NCI-H2107 (cell line): Measurements from ENCODE around the gene DAZ2.
"Not testable (repeated sequence)": the region's sequence is repeated elsewhere in the genome, so short reads cannot be mapped to it uniquely, and the experiment has no call there.

Source experiments
- DNase-seq: peaks from one replicate; lab custom pipeline; 2025; lab: John Stamatoyannopoulos, UW

Gene DAZ2, protein sequence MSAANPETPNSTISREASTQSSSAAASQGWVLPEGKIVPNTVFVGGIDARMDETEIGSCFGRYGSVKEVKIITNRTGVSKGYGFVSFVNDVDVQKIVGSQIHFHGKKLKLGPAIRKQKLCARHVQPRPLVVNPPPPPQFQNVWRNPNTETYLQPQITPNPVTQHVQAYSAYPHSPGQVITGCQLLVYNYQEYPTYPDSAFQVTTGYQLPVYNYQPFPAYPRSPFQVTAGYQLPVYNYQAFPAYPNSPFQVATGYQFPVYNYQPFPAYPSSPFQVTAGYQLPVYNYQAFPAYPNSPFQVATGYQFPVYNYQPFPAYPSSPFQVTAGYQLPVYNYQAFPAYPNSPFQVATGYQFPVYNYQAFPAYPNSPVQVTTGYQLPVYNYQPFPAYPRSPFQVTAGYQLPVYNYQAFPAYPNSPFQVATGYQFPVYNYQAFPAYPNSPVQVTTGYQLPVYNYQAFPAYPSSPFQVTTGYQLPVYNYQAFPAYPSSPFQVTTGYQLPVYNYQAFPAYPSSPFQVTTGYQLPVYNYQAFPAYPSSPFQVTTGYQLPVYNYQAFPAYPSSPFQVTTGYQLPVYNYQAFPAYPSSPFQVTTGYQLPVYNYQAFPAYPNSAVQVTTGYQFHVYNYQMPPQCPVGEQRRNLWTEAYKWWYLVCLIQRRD

DNA sequence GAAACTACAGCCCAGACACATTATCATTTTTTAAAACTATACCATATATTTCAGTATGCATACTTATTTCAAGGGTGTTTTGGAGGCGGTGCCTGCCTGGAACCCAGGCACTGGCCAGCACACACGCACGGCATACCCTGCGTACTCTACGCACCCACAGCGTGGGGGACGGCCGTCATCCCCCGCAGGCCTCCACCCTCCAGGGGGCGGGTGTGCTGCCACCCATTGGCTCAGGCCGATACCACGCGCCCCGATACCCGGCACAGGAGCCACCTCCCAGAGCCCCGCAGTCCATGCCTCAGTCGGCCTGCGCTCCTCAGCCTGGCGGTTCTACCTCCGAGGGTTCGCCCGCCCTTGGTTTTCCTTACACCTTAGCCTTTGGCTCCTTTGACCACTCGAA lies at the start of gene DAZ2:
DAZ2 (plus strand) TSS at position 301 of the 400 bp plus-strand sequence. CDS start 208 bp downstream, outside the sequence.
- DNase-seq, result not testable (repeated sequence)

DNA sequence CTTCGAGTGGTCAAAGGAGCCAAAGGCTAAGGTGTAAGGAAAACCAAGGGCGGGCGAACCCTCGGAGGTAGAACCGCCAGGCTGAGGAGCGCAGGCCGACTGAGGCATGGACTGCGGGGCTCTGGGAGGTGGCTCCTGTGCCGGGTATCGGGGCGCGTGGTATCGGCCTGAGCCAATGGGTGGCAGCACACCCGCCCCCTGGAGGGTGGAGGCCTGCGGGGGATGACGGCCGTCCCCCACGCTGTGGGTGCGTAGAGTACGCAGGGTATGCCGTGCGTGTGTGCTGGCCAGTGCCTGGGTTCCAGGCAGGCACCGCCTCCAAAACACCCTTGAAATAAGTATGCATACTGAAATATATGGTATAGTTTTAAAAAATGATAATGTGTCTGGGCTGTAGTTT lies 20.4 kb upstream of the DAZ2 start, which contains the start of gene DAZ1:
DAZ1 (minus strand) TSS at position 101 of the 400 bp plus-strand sequence. CDS start 208 bp downstream, outside the sequence.
- not testable (repeated sequence) for DNase-seq

DNA sequence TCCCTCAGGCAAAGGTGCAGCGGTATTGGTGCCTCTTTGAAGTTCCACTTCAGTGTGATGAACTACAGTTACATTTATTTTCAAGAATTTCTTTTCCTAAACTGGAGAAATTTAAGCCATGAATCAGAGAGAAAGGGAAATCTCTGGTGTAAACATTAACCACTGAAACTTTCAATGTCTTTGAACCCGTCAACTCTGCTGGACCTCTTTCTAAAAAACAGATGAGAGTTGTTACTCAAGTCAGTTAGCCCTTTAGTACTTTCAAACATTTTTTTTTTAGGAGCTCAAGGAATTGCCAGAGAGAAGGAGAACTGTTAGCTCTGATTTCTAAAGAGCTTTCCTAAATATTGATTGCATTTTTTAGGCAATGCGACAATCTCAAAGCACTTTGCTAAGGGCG lies 11.9 kb upstream of the DAZ2 start:
- DNase-seq, result not testable (repeated sequence)

DNA sequence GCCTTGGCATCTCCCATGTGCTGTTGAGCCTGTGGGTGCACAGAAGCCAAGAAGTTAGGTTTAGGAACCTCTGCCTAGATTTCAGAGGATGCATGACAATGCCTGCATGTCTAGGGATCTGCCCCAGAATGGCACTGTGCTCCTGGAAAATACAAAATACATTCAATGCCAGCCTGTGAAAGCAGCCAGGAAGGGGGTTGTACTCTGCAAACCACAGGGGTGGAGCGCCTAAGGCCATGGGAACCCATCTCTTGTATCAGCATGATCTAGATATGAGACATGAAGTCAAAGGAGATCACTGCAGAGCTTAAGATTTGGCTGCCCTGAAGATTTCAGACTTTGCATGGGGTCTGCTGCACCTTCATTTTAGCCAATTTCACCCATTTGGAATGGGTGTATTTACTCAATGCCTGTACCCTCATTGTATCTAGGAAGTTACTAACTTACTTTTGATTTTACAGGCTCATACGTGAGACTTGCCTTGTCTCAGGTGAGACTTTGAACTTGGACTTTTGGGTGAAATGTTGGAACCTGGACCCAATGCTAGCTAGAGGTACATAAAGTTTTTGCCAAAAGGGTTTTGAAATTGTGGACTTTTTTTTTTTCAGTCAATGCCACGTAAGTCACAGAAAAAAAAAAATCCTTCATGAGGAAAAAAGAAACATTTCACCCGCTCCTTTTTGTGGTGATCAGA lies 9.4 kb upstream of the DAZ2 start:
- DNase-seq, result not testable (repeated sequence)

DNA sequence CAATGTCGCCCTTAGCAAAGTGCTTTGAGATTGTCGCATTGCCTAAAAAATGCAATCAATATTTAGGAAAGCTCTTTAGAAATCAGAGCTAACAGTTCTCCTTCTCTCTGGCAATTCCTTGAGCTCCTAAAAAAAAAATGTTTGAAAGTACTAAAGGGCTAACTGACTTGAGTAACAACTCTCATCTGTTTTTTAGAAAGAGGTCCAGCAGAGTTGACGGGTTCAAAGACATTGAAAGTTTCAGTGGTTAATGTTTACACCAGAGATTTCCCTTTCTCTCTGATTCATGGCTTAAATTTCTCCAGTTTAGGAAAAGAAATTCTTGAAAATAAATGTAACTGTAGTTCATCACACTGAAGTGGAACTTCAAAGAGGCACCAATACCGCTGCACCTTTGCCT lies 8.7 kb upstream of the DAZ2 start:
- not testable (repeated sequence) for DNase-seq
